ENCODE results near the gene MAFB. TPM values are rescaled to one million over a fixed set of nuclear protein-coding genes. Genes with fewer than 3 reads are reported as not detected.
"Not testable (repeated sequence)": the region's sequence is repeated elsewhere in the genome, so short reads cannot be mapped to it uniquely, and the experiment has no call there.

The MAFB gene
- 39.6 TPM for total RNA-seq
- polyA plus RNA-seq (ENCODE audit: insufficient read depth, low read depth, low replicate concordance), result 10.4 TPM
- long read RNA-seq, donor 1, transcript MAFB-201 (1 exons, 3,393 nt), result major isoform, 173 of 173 reads
- long read RNA-seq, donor 1, partial matches to known transcripts, result 0 of 173 reads
- long read RNA-seq, donor 1, other reads (novel, unspliced or antisense), result 0 of 173 reads
- long read RNA-seq, donor 2, transcript MAFB-201 (1 exons, 3,393 nt), result major isoform, 108 of 108 reads
- long read RNA-seq, donor 2, partial matches to known transcripts, result 0 of 108 reads
- long read RNA-seq, donor 2, other reads (novel, unspliced or antisense), result 0 of 108 reads
- long read RNA-seq, donor 3, transcript MAFB-201 (1 exons, 3,393 nt), result major isoform, 179 of 179 reads
- long read RNA-seq, donor 3, partial matches to known transcripts, result 0 of 179 reads
- long read RNA-seq, donor 3, other reads (novel, unspliced or antisense), result 0 of 179 reads
- long read RNA-seq, donor 4, transcript MAFB-201 (1 exons, 3,393 nt), result major isoform, 54 of 54 reads
- long read RNA-seq, donor 4, partial matches to known transcripts, result 0 of 54 reads
- long read RNA-seq, donor 4, other reads (novel, unspliced or antisense), result 0 of 54 reads
- long read RNA-seq, donor 5, transcript MAFB-201 (1 exons, 3,393 nt), result major isoform, 5 of 5 reads
- long read RNA-seq, donor 5, partial matches to known transcripts, result 0 of 5 reads
- long read RNA-seq, donor 5, other reads (novel, unspliced or antisense), result 0 of 5 reads
- long read RNA-seq, donor 6, transcript MAFB-201 (1 exons, 3,393 nt), result major isoform, 37 of 37 reads
- long read RNA-seq, donor 6, partial matches to known transcripts, result 0 of 37 reads
- long read RNA-seq, donor 6, other reads (novel, unspliced or antisense), result 0 of 37 reads
- long read RNA-seq, donor 7, transcript MAFB-201 (1 exons, 3,393 nt), result major isoform, 72 of 72 reads
- long read RNA-seq, donor 7, partial matches to known transcripts, result 0 of 72 reads
- long read RNA-seq, donor 7, other reads (novel, unspliced or antisense), result 0 of 72 reads
- long read RNA-seq, donor 8, transcript MAFB-201 (1 exons, 3,393 nt), result major isoform, 191 of 191 reads
- long read RNA-seq, donor 8, partial matches to known transcripts, result 0 of 191 reads
- long read RNA-seq, donor 8, other reads (novel, unspliced or antisense), result 0 of 191 reads
- long read RNA-seq, donor 9, transcript MAFB-201 (1 exons, 3,393 nt), result major isoform, 85 of 85 reads
- long read RNA-seq, donor 9, partial matches to known transcripts, result 0 of 85 reads
- long read RNA-seq, donor 9, other reads (novel, unspliced or antisense), result 0 of 85 reads
- long read RNA-seq, donor 10, transcript MAFB-201 (1 exons, 3,393 nt), result major isoform, 176 of 176 reads
- long read RNA-seq, donor 10, partial matches to known transcripts, result 0 of 176 reads
- long read RNA-seq, donor 10, other reads (novel, unspliced or antisense), result 0 of 176 reads

DNA sequence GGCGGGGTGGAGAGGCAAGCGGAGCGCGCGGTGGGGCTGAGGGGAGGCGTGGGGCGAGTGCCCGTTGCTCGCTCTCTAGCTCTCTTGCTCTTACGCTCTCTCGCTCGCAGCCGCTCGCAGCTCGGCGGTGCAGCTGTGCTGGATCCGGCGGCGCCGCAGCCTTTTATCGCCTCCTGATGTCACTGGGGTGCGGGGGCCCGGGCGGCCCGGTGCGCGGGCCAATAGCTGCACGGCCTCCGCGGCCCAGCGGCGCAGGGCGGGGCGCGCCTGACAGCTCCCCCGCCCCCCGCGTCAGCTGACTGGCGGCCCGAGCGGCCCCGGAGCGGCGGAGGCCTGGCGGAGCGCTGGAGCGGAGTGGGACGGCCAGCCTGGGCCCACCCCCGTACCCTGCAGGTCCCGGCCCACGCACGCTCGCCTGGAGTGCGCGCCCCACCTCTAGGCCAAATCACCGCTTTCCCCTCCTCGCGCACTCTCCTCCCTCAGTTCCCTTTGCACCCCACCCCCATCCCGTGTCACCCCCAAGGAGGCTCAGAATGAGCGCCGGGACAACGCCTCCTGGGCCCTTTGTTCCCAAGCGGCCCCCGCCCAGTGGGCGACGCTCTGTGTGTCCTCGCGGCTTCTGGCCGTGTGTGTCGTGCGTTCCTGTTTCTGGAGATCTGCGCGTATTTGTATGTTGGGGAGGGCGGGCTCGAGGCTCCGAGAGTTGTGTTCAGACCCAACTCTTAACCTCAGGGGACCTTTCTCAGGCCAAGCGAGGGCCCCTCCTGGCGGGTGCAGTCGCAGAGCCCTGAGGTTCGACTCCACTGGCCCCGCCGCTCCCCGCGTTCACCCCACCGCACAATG is at the start of gene MAFB:
TSS of gene MAFB (minus strand) at position 137 of the 843 bp plus-strand sequence. CDS start 386 bp downstream, outside the sequence.
- peak within 1 kb of the TSS; percentile 90 to 92 for H3K27ac ChIP-seq (ENCODE audit: low read depth in 2 of 2, low read length in 2 of 2)
- TF ChIP-seq, protein P1, sequence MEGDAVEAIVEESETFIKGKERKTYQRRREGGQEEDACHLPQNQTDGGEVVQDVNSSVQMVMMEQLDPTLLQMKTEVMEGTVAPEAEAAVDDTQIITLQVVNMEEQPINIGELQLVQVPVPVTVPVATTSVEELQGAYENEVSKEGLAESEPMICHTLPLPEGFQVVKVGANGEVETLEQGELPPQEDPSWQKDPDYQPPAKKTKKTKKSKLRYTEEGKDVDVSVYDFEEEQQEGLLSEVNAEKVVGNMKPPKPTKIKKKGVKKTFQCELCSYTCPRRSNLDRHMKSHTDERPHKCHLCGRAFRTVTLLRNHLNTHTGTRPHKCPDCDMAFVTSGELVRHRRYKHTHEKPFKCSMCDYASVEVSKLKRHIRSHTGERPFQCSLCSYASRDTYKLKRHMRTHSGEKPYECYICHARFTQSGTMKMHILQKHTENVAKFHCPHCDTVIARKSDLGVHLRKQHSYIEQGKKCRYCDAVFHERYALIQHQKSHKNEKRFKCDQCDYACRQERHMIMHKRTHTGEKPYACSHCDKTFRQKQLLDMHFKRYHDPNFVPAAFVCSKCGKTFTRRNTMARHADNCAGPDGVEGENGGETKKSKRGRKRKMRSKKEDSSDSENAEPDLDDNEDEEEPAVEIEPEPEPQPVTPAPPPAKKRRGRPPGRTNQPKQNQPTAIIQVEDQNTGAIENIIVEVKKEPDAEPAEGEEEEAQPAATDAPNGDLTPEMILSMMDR (IDR thresholded peaks at IDR 0.05; ENCODE audit: borderline replicate concordance, extremely low read depth, insufficient read depth), result no peak
- peaks cover 0 to 13% (median 0%) of the 10 kb centered on the region in 3 donors for H3K4me1 ChIP-seq (ENCODE audit: control insufficient read depth in 2 of 3, insufficient read depth in 2 of 3, low read depth in 1 of 3, low read length in 3 of 3)
- no peak for FAIRE-seq
- H3K36me3 ChIP-seq (ENCODE audit: control insufficient read depth in 2 of 3, insufficient read depth in 3 of 3, low read length in 3 of 3), result peaks cover 0 to 2% (median 0%) of the 10 kb centered on the region in 3 donors
- intact Hi-C loops (cut with DNase I), result no loop called here
- H3K27me3 ChIP-seq (ENCODE audit: control insufficient read depth, insufficient read depth, low read length), result peaks cover 37% of the 10 kb centered on the region
- H3K9me3 ChIP-seq (ENCODE audit: control insufficient read depth in 2 of 3, insufficient read depth in 1 of 3, low read length in 3 of 3), result no peaks in the 10 kb centered on the region
- H3K9ac ChIP-seq (ENCODE audit: low read length in 3 of 3), result peak within 1 kb of the TSS; percentile 50 to 75 (median 69)
- DNase-seq, result peak; percentile 92 to 98 (median 95)
- peak within 1 kb of the TSS; percentile 68 to 75 (median 74) for H3K4me3 ChIP-seq (ENCODE audit: low read length in 3 of 3)

DNA sequence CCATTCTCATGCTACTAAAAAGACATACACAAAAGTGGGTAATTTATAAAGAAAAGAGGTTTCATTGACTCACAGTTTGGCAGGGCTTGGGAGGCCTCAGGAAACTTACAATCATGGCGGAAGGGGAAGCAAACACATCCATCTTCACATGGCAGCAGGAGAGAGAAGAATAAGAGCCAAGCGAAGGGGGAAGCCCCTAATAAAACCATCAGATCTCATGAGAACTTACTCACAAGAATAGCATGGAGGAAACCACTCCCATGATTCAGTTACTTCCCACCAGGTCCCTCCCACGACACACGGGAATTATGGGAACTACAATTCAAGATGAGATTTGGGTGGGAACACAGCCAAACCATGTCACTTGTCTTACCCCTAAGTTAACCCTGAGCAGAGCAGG is 47.4 kb upstream of the MAFB start:
- H3K4me3 ChIP-seq (ENCODE audit: low read length in 3 of 3); H3K9ac ChIP-seq (ENCODE audit: low read length in 3 of 3); H3K9me3 ChIP-seq (ENCODE audit: control insufficient read depth in 2 of 3, insufficient read depth in 1 of 3, low read length in 3 of 3); DNase-seq; H3K27me3 ChIP-seq (ENCODE audit: control insufficient read depth, insufficient read depth, low read length); H3K36me3 ChIP-seq (ENCODE audit: control insufficient read depth in 2 of 3, insufficient read depth in 3 of 3, low read length in 3 of 3); H3K4me1 ChIP-seq (ENCODE audit: control insufficient read depth in 2 of 3, insufficient read depth in 2 of 3, low read depth in 1 of 3, low read length in 3 of 3); FAIRE-seq; intact Hi-C loops (cut with DNase I); H3K27ac ChIP-seq (ENCODE audit: low read depth in 2 of 2, low read length in 2 of 2): not testable (repeated sequence)

DNA sequence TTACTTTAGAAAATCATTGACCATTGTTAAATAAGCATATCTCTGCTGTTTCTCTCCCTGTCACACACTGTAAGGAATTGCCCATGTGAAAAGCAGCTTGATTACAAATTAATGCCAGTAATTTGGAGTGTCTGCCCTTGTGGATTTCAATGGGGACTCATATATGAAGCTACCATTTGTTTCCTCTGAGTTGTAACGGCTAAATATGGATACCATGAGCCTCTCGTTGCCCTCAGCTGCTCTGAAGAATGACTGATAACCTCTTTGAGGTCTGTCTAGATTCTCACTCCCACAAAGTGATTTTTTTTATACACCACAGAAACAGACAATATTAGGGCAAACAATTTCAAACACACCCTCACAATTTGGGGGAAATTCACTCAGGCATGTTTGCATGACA is 40.0 kb upstream of the MAFB start:
- TF ChIP-seq, protein P1 (IDR thresholded peaks at IDR 0.05; ENCODE audit: borderline replicate concordance, extremely low read depth, insufficient read depth), result no peak
- H3K27ac ChIP-seq (ENCODE audit: low read depth in 2 of 2, low read length in 2 of 2), result no peak overlapping the region
- DNase-seq, result no peak
- H3K4me3 ChIP-seq (ENCODE audit: low read length in 3 of 3), result no peak overlapping the region
- H3K9me3 ChIP-seq (ENCODE audit: control insufficient read depth in 2 of 3, insufficient read depth in 1 of 3, low read length in 3 of 3), result no peaks in the 10 kb centered on the region
- no peaks in the 10 kb centered on the region for H3K4me1 ChIP-seq (ENCODE audit: control insufficient read depth in 2 of 3, insufficient read depth in 2 of 3, low read depth in 1 of 3, low read length in 3 of 3)
- H3K27me3 ChIP-seq (ENCODE audit: control insufficient read depth, insufficient read depth, low read length), result no peaks in the 10 kb centered on the region
- no peaks in the 10 kb centered on the region for H3K36me3 ChIP-seq (ENCODE audit: control insufficient read depth in 2 of 3, insufficient read depth in 3 of 3, low read length in 3 of 3)
- intact Hi-C loops (cut with DNase I), result no loop called here
- no peak overlapping the region for H3K9ac ChIP-seq (ENCODE audit: low read length in 3 of 3)
- no peak for FAIRE-seq

All from kidney (tissue), 22 donors.